DOHH2 (cell line): ENCODE measurements around the gene NHSL2.
A peak's percentile ranks its signal among the peaks of the same experiment; 100 is the strongest.
"Not testable (repeated sequence)": the region's sequence is repeated elsewhere in the genome, so short reads cannot be mapped to it uniquely, and the experiment has no call there.

Source experiments
- H3F3A ChIP-seq: fragments of 200-600 bp; sonication (generic), shearing (Covaris generic); 2 replicates; pipeline ENCODE4 v1.6.0; 2016; ENCODE audit warnings: antibody characterized with exemption, mild to moderate bottlenecking; ENCODE audit not compliant: control insufficient read depth, insufficient read depth
- H3K27ac ChIP-seq: fragments of 200-600 bp; sonication (generic); 2 replicates; pipeline ENCODE4 v1.5.1; 2014; ENCODE audit warnings: low read depth, mild to moderate bottlenecking, low read length, moderate library complexity
- H3K27me3 ChIP-seq: fragments of 200-600 bp; sonication (generic); 2 replicates; pipeline ENCODE4 v1.6.1; 2014; ENCODE audit warnings: mild to moderate bottlenecking, low read length, mixed read lengths; ENCODE audit not compliant: control insufficient read depth
- H3K36me3 ChIP-seq: fragments of 200-600 bp; sonication (generic); 2 replicates; pipeline ENCODE4 v1.6.1; 2014; ENCODE audit warnings: mild to moderate bottlenecking, low read length, moderate library complexity, mixed read lengths; ENCODE audit not compliant: control insufficient read depth
- H3K4me1 ChIP-seq: fragments of 200-600 bp; sonication (generic); 2 replicates; pipeline ENCODE4 v1.6.1; 2014; ENCODE audit warnings: mild to moderate bottlenecking, low read length, mixed read lengths; ENCODE audit not compliant: control insufficient read depth
- H3K4me2 ChIP-seq: fragments of 200-600 bp; sonication (generic); 2 replicates; pipeline ENCODE4 v1.6.0; 2014; ENCODE audit warnings: mild to moderate bottlenecking, low read length, moderate library complexity
- H3K4me3 ChIP-seq: fragments of 200-600 bp; sonication (generic); 2 replicates; pipeline ENCODE4 v1.5.1; 2014; ENCODE audit warnings: mild to moderate bottlenecking, low read length, mixed read lengths
- H3K79me2 ChIP-seq: fragments of 200-600 bp; sonication (generic); 2 replicates; pipeline ENCODE4 v1.6.1; 2014; ENCODE audit warnings: mild to moderate bottlenecking, low read length, mixed read lengths; ENCODE audit not compliant: control insufficient read depth
- H3K9me2 ChIP-seq: fragments of 200-600 bp; sonication (generic); replicated peaks from 2 replicates; pipeline ENCODE4 v1.6.1; 2014; ENCODE audit warnings: mild to moderate bottlenecking, low read length, mixed read lengths; ENCODE audit not compliant: control insufficient read depth
- H3K9me3 ChIP-seq: fragments of 200-600 bp; sonication (generic); 2 replicates; pipeline ENCODE4 v1.6.1; 2014; ENCODE audit warnings: antibody characterized with exemption, low read length, mixed read lengths; ENCODE audit not compliant: control insufficient read depth, insufficient read depth
- H4K20me1 ChIP-seq: fragments of 200-600 bp; sonication (generic); 2 replicates; pipeline ENCODE4 v1.6.0; 2014; ENCODE audit warnings: low read depth, mild to moderate bottlenecking, antibody characterized with exemption, low read length, moderate library complexity; ENCODE audit not compliant: control insufficient read depth, insufficient read depth
- CTCF ChIP-seq: fragments of 200-600 bp; sonication (generic); IDR thresholded peaks from one replicate; pipeline ENCODE4 v1.5.1; 2014; ENCODE audit warnings: antibody characterized with exemption, mild to moderate bottlenecking, low read depth, low read length; ENCODE audit not compliant: poor library complexity, severe bottlenecking
- EZH2phosphoT487 ChIP-seq: fragments of 200-600 bp; sonication (generic); IDR thresholded peaks from 2 replicates; pipeline ENCODE4 v1.6.1; 2017; ENCODE audit warnings: borderline replicate concordance, mild to moderate bottlenecking, antibody characterized with exemption, low read length, moderate library complexity, mixed read lengths

NHSL2 gene

GRCh38 chrX:71910643-71910985, at the start of gene NHSL2:
Gene NHSL2, plus strand, starts transcription at chrX:71910845.
- Histone ChIP-seq H4K20me1 (no peaks in the 10 kb centered on the region), H3K9me3 (no peaks in the 10 kb centered on the region), H3K27ac (no peak within 1 kb of the TSS), H3K36me3 (no peaks in the 10 kb centered on the region), H3K4me1 (no peaks in the 10 kb centered on the region), H3K4me3 (no peak within 1 kb of the TSS), H3K9me2 (no peaks in the 10 kb centered on the region), H3K27me3 (peaks cover 8% of the 10 kb centered on the region; the same call in 1 of the 2 replicates), H3F3A (no peaks in the 10 kb centered on the region), H3K79me2 (no peaks in the 10 kb centered on the region), H3K4me2 (peak within 1 kb of the TSS; percentile 24; the same call in 1 of the 2 replicates)
- TF ChIP-seq CTCF = no peak
- no peak for TF ChIP-seq EZH2phosphoT487

GRCh38 chrX:71867680-71868079, 43.0 kb upstream of the NHSL2 start:
- Histone ChIP-seq H4K20me1 (no peaks in the 10 kb centered on the region), H3K4me3 (no peak overlapping the region), H3K36me3 (no peaks in the 10 kb centered on the region), H3K9me2 (no peaks in the 10 kb centered on the region), H3K9me3 (no peaks in the 10 kb centered on the region), H3K27me3 (no peaks in the 10 kb centered on the region), H3F3A (no peaks in the 10 kb centered on the region), H3K79me2 (no peaks in the 10 kb centered on the region), H3K4me1 (no peaks in the 10 kb centered on the region), H3K4me2 (no peak overlapping the region), H3K27ac (no peak overlapping the region)
- TF ChIP-seq EZH2phosphoT487 (no peak), CTCF (no peak)

- H3K79me2 ChIP-seq, H3K4me1 ChIP-seq, H3K27me3 ChIP-seq, H3K4me3 ChIP-seq, H3K9me3 ChIP-seq, H3K9me2 ChIP-seq, H3F3A ChIP-seq, H4K20me1 ChIP-seq, H3K4me2 ChIP-seq, H3K36me3 ChIP-seq, H3K27ac ChIP-seq: not testable (repeated sequence)
Observed at GRCh38 chrX:71869566-71869965, 41.1 kb upstream of the NHSL2 start.

GRCh38 chrX:71870208-71871098, 40.2 kb upstream of the NHSL2 start:
- no peaks in the 10 kb centered on the region for H3K4me1 ChIP-seq
- H3K9me3 ChIP-seq = no peaks in the 10 kb centered on the region
- no peak overlapping the region for H3K4me2 ChIP-seq
- H3K79me2 ChIP-seq = no peaks in the 10 kb centered on the region
- H3K9me2 ChIP-seq = no peaks in the 10 kb centered on the region
- H3K27ac ChIP-seq = no peak overlapping the region
- TF ChIP-seq CTCF (peak; percentile 32), EZH2phosphoT487 (no peak)
- no peak overlapping the region for H3K4me3 ChIP-seq
- no peaks in the 10 kb centered on the region for H4K20me1 ChIP-seq
- no peaks in the 10 kb centered on the region for H3K36me3 ChIP-seq
- H3F3A ChIP-seq = no peaks in the 10 kb centered on the region
- no peaks in the 10 kb centered on the region for H3K27me3 ChIP-seq
